Mesothelial cell of epicardium (in vitro differentiated cells): ENCODE measurements around the gene KCNJ6. TPM values are rescaled to one million over a fixed set of nuclear protein-coding genes. Genes with fewer than 3 reads are reported as not detected.
A peak's percentile ranks its signal among the peaks of the same experiment; 100 is the strongest.

Experiments used
- DNase-seq, 2 experiments: peaks; one replicate each; pipeline ENCODE4 v3.0.0; 2021; ENCODE audit warnings: low spot score in 2 of 2; ENCODE audit not compliant: unreplicated experiment in 2 of 2
- H3K27ac Mint-ChIP-seq: 2 replicates; pipeline ENCODE4 v1.8.0; 2021; ENCODE audit warnings: mixed read lengths
- H3K27me3 Mint-ChIP-seq: 2 replicates; pipeline ENCODE4 v1.8.0; 2021; ENCODE audit warnings: low read depth, mixed read lengths
- H3K36me3 Mint-ChIP-seq: 2 replicates; pipeline ENCODE4 v1.8.0; 2021; ENCODE audit warnings: mixed read lengths
- H3K4me1 Mint-ChIP-seq: 2 replicates; pipeline ENCODE4 v1.8.0; 2021; ENCODE audit warnings: mixed read lengths
- H3K4me3 Mint-ChIP-seq: 2 replicates; pipeline ENCODE4 v1.8.0; 2021; ENCODE audit warnings: mild to moderate bottlenecking, moderate library complexity, mixed read lengths
- H3K9me3 Mint-ChIP-seq: 2 replicates; pipeline ENCODE4 v1.8.0; 2021; ENCODE audit warnings: mixed read lengths
- CTCF ChIP-seq: fragments of 200-600 bp; sonication (generic); IDR thresholded peaks from one replicate; pipeline ENCODE4 v1.5.0; 2021; ENCODE audit warnings: antibody characterized with exemption; ENCODE audit not compliant: unreplicated experiment
- total RNA-seq: library from RNA; stranded (reverse); gene quantifications from 3 replicates; pipeline ENCODE4 v1.2.1, GENCODE V29; 2021

KCNJ6 gene
- total RNA-seq, 1 donor from 2014 or later, result 0.02 TPM

GRCh38 chr21:37587635-37588177 is 328.6 kb downstream of the KCNJ6 start:
- H3K4me3 Mint-ChIP-seq, result no peak overlapping the region
- DNase-seq, result no peak
- no peaks in the 10 kb centered on the region for H3K36me3 Mint-ChIP-seq
- peaks cover under 1% of the 10 kb centered on the region for H3K27me3 Mint-ChIP-seq
- no peak overlapping the region for H3K27ac Mint-ChIP-seq
- no peaks in the 10 kb centered on the region for H3K9me3 Mint-ChIP-seq
- TF ChIP-seq CTCF, result no peak
- peaks cover 2% of the 10 kb centered on the region for H3K4me1 Mint-ChIP-seq

DNA sequence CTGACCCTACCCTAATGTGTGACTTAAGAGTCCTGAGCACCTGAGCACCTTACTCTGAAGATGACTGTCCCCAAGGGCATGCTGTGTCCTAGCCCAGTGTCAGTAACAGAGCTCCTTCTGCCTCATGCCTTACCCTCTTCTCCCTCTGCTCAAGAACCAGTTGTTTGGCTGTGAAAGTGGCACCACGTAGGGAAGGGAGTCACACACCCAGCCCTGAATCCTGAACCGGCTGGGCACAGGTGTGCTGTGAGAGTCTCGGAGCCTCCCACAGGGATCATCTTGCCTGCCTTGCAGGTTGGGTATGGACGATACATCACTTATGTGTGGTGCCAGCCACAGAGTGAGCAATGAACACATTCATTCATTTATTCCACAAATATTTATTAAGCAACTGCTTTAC is 329.1 kb downstream of the KCNJ6 start:
- Mint-ChIP-seq H3K27ac (no peak overlapping the region), H3K36me3 (no peaks in the 10 kb centered on the region), H3K4me1 (peaks cover 2% of the 10 kb centered on the region), H3K27me3 (no peaks in the 10 kb centered on the region), H3K4me3 (no peak overlapping the region), H3K9me3 (no peaks in the 10 kb centered on the region)
- DNase-seq, result no peak
- TF ChIP-seq CTCF, result no peak

DNA sequence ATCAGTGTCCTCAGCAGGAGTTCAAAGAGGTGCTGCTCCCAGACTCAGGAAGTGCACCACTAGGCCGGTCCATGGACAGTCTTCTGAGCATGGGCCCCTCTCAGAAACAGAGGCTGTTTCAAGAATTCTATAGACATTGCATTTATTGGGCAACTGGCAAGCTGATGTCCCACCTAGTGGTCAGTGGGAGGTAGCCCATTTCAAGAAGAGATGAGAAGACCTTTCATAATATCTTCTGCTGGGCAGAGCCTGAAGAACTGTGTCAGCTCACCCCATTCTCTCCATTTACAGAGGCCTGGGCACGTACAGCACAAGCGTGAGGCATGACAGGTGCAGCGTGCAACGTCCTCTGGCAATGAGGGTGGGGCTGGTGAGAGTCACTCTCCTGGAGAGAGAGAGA is 333.7 kb downstream of the KCNJ6 start:
- peak; percentile 37 for TF ChIP-seq CTCF
- Mint-ChIP-seq H3K27ac (no peak overlapping the region), H3K36me3 (peaks cover 6% of the 10 kb centered on the region), H3K27me3 (no peaks in the 10 kb centered on the region), H3K4me3 (no peak overlapping the region), H3K4me1 (no peaks in the 10 kb centered on the region), H3K9me3 (peaks cover 24% of the 10 kb centered on the region)
- no peak for DNase-seq

DNA sequence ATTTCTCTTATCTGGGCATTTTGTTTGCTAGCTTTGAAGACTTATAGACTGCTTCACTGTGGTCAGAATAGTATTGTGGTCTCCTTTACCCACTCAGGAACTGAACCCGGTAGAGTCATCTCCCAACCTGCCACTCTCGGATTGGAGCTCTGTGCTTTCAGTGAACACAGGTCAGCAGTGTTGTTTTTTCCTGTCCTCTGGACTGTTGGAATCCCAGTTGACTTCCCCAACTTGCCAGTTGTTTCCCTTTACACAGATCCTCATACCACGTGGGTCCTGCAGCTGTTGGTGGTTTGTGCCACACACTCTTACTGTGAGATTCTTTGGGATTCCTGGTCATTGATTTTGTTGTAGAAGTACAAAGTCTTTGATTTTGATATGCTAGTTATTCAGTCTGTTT is 335.6 kb downstream of the KCNJ6 start:
- Mint-ChIP-seq H3K27ac (no peak overlapping the region), H3K4me1 (no peaks in the 10 kb centered on the region), H3K36me3 (peaks cover 6% of the 10 kb centered on the region), H3K9me3 (peaks cover 24% of the 10 kb centered on the region), H3K27me3 (no peaks in the 10 kb centered on the region), H3K4me3 (no peak overlapping the region)
- TF ChIP-seq CTCF, result no peak
- DNase-seq, result no peak

GRCh38 chr21:37579356-37579755 is 336.9 kb downstream of the KCNJ6 start:
- Mint-ChIP-seq H3K4me1 (no peaks in the 10 kb centered on the region), H3K27me3 (no peaks in the 10 kb centered on the region), H3K27ac (no peak overlapping the region), H3K9me3 (peaks cover 24% of the 10 kb centered on the region), H3K36me3 (peaks cover 6% of the 10 kb centered on the region), H3K4me3 (no peak overlapping the region)
- no peak for TF ChIP-seq CTCF
- no peak for DNase-seq
